Retinal pigment epithelial cell (primary cell): ENCODE measurements around the gene ERC1.

Experiments used
- DNase-seq: peaks from one replicate; pipeline ENCODE4 v3.0.0-alpha.2; 2010; ENCODE audit warnings: low read depth
- H3K4me3 ChIP-seq: 2 replicates; pipeline ENCODE4 v1.5.1; 2011; ENCODE audit warnings: mild to moderate bottlenecking, low read length, control low read depth, moderate library complexity
- CTCF ChIP-seq: conservative IDR thresholded peaks from 2 replicates; pipeline ENCODE4 v1.5.1; 2011; ENCODE audit warnings: low read depth, low read length, control low read depth, inconsistent platforms

ERC1 gene

GRCh38 chr12:1071182-1071581, 80.2 kb downstream of the ERC1 start:
- no peak for DNase-seq
- no peak for TF ChIP-seq CTCF
- no peak overlapping the region for H3K4me3 ChIP-seq

GRCh38 chr12:1073652-1074051, 82.6 kb downstream of the ERC1 start:
- DNase-seq: no peak
- no peak overlapping the region for H3K4me3 ChIP-seq
- no peak for TF ChIP-seq CTCF

GRCh38 chr12:1077036-1077803, 86.2 kb downstream of the ERC1 start:
- TF ChIP-seq CTCF: no peak
- DNase-seq: no peak
- H3K4me3 ChIP-seq: no peak overlapping the region

DNA sequence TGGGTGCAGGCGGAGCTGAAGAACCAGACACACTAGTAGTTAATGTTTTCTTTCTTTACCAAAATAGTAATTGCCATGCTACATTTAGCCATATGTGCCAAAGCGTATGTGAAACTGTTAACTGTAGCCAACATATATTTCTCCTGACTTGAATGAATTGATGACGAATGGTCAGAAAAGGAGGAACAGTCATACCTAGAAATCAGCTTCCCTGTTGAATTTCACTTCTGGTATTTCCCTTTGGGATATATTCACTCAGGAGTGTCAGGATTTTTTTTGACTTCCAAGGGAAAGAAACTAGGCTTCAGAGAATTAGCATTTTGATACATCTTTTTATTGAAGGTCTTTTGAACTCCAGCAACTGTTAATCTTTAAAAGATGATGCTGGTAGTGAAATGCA, 87.0 kb downstream of the ERC1 start:
- H3K4me3 ChIP-seq: no peak overlapping the region
- no peak for TF ChIP-seq CTCF
- DNase-seq: no peak

DNA sequence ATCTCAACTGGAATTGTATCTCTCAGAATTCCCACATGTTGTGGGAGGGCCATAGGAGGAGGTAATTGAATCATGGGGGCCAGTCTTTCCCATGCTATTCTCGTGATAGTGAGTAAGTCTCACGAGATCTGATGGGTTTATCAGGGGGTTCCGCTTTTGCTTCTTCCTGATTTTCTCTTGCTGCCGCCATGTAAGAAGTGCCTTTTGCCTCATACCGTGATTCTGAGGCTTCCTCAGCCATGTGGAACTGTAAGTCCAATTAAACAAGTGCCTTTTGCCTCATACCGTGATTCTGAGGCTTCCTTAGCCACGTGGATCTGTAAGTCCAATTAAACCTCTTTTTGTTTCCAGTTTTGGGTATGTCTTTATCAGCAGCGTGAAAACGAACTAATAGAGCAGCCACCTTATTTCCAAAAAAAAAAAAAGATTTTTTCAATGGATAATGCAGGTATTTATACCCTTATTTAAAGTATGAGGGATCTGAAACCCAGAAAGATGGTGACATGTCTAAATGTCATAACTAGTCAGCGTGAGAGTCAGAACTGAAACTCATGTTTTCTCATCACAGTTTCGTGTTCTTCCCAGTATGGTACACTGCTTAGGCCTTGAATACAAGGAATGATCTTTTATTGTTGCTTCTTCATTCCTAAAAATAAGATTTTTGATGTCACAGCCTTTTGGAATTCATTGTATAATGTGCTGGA, 89.6 kb downstream of the ERC1 start:
- no peak for TF ChIP-seq CTCF
- DNase-seq: no peak
- H3K4me3 ChIP-seq: no peak overlapping the region

DNA sequence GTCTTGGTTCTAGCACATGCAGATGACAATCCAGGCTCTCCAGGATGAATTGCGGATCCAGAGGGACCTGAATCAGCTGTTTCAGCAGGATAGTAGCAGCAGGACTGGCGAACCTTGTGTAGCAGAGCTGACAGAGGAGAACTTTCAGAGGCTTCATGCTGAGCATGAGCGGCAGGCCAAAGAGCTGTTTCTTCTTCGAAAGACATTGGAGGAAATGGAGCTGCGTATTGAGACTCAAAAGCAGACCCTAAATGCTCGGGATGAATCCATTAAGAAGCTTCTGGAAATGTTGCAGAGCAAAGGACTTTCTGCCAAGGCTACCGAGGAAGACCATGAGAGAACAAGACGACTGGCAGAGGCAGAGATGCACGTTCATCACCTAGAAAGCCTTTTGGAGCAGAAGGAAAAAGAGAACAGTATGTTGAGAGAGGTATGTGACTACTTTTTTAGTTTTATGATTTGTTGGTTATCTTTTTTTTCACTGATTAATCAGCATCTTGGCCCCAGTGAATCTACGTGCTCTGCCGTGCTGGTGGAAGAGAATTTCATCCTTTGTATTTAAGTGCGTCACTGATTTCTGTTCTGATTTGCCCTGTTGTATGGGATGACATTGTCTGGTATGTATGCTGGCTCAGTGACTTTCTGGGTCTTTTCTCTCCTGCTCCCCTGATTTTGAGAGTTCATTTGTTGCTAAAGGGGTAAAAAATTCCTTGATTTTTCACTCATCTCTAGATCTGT, 92.3 kb downstream of the ERC1 start:
- H3K4me3 ChIP-seq: no peak overlapping the region
- no peak for DNase-seq
- no peak for TF ChIP-seq CTCF
